Lung microvascular endothelial cell (primary cell): ENCODE results near the gene IMMT. TPM values are rescaled to one million over a fixed set of nuclear protein-coding genes. Genes with fewer than 3 reads are reported as not detected.
"Not testable (repeated sequence)": the region's sequence is repeated elsewhere in the genome, so short reads cannot be mapped to it uniquely, and the experiment has no call there.

ENCODE experiments used
- DNase-seq, 2 donors: peaks; one replicate each; pipeline versions ENCODE4 v3.0.0 to v3.0.0-alpha.2; 2010; ENCODE audit warnings: low read depth in 2 of 2
- total RNA-seq: library from RNA; depleted of rRNA; stranded (reverse); fragments of >200 nt; gene quantifications from 2 replicates; pipeline ENCODE4 v1.2.1, GENCODE V29; 2014

The IMMT gene
- total RNA-seq, 1 donor from 2014 or later = 33.7 TPM

- DNase-seq = no peak
Measured at GRCh38 chr2:86202336-86202692, 7.1 kb upstream of the IMMT start.

- peak in 1 of 2 donors; percentile 68 for DNase-seq
Measured at GRCh38 chr2:86201671-86202335, 6.5 kb upstream of the IMMT start.

- not testable (repeated sequence) for DNase-seq
Measured at GRCh38 chr2:86200564-86200963, 5.3 kb upstream of the IMMT start.

GRCh38 chr2:86199834-86200177 is 4.5 kb upstream of the IMMT start:
- no peak for DNase-seq

- DNase-seq = peak in 1 of 2 donors; percentile 28
Measured at GRCh38 chr2:86195808-86196387, 636 bp upstream of the IMMT start.

- peak in 1 of 2 donors; percentile 98 for DNase-seq
Measured at GRCh38 chr2:86194751-86195054, 559 bp downstream of the IMMT start.

GRCh38 chr2:86193901-86194567 is 1.2 kb downstream of the IMMT start:
- DNase-seq = no peak

GRCh38 chr2:86189782-86190416 is 5.4 kb downstream of the IMMT start:
- no peak for DNase-seq

DNA sequence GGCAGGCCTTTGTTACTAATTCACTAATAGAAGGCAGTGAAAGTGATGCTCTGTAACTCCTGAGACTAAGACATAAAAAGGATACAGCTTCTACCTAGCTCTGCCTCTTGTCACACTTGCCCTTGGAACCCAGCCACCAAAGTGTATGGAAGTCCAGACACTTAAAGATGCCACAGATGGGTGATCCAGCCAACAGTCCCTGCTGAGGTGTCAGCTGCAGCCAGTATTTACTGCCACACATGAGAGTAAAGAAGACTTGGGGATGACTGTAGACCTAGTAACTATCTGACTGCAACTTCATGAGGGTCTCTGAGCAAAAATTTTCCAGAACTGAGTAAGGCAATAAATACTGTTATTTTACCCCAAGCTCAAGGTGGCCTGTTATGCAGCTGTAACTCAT is 8.8 kb downstream of the IMMT start:
- peak in 1 of 2 donors; percentile 2 for DNase-seq

GRCh38 chr2:86185517-86186212 is 9.6 kb downstream of the IMMT start:
- DNase-seq = peak in 1 of 2 donors; percentile 12

DNA sequence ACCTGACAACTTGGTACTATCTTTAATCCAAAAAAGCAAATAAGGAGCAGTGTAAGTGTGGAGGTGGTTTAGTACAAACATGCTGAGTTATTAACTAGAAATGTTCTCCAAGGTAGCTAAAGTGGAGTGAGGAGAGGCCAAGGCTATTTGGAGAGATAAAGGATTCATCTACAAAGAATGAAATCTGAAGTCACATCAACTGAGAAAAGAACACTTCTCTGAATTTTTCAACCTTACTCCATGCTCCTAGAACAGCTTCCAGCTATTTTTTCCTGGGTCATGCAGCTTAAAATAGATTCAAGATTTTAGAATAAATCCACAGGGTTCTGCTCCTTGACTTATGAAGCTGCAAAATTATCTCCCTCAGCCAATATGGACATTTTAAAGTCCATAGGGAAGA is 18.7 kb downstream of the IMMT start:
- no peak for DNase-seq

DNA sequence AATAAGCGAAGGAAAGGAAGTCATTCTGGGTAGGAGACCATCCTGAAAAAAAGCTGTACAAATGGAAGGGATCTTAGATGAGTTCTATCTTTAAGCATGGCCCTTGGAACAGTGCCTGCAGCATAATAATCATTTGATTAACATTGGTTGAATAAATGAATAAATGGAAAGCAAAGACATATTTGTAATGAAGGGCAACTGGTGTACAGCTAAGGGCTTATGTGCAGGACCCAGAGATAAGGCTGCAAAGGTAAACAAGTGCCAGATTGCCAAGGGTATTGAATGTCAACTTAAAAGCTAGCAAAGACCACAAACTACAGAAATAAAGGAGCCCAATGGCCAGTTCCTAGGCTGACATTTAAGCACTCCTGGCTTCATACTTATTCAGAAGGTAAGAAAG is 19.4 kb downstream of the IMMT start:
- no peak for DNase-seq

DNA sequence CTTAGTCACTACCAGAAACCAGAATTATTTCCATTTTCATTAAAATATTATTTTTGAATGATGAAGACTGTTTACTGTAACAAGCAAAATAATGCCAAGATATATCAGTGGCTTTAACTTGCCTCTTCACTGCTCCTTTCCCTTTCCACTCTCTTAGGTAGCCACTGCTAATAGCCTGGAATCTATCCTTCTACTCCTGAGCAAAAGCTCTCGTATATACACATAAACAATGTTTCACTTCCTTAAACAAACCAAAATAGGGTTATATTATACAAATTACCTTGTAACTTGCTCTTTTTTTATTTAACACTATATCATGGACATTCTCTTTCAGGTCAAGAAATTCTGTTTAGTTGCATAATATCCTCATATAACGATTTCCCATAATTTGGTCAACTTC is 20.8 kb downstream of the IMMT start:
- no peak for DNase-seq

DNA sequence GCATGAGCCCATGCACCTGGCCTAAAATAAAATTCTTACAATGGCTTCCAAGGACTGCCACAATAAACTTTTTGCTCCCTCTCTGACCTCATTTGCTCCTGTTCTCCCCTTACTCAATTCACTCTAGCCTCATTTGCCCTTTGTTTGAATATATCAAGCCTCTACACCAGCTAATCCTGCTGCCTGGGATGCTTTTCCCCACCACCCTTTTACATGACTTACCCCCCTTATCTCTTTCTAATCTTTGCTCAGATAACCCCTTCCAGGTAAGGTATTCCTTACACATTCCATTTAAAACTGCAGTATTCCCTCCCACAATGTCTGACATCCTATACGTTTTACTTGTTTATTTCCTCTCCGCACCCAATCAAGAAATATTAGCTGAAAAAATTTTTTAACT is 22.7 kb downstream of the IMMT start:
- no peak for DNase-seq

DNA sequence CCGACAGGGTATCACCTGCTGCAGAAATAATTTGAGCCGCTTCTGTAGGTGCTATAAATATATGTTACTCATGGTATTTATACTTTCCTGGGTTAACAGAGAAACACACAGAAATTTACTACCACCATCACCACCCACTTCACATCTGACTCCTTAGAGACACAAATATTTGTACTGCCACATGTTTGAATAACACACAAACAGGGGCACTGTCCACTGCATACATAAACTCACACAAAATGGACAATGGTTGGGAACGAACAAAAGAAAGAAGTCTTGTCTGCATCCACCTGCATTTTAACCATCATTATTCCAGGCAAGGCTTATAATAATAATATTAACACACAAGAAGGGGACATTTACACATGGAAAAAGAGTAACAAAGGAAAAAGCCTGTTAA is 24.0 kb downstream of the IMMT start:
- no peak for DNase-seq

DNA sequence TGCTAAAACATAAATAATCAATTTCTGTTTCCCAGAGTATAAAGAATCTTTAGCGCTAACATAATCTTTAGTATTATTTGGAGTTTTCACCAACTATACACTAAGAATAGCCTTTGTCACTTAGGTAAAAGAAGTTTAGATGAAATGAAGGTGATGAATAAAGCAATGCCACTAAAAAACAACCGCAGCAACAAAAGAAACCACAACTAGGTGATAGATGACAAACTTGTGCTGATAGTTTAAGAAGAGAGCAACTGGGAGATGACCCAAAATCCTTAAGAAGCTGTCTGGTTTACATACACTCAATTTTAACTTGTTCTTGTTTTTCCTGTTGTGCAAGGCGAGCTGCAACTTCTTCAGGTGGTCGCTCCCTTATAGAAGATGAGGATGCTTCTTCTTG is 24.8 kb downstream of the IMMT start:
- DNase-seq = no peak

GRCh38 chr2:86160156-86160952 is 34.9 kb downstream of the IMMT start:
- no peak for DNase-seq

- DNase-seq = no peak
Measured at GRCh38 chr2:86158286-86158685, 37.0 kb downstream of the IMMT start.

DNA sequence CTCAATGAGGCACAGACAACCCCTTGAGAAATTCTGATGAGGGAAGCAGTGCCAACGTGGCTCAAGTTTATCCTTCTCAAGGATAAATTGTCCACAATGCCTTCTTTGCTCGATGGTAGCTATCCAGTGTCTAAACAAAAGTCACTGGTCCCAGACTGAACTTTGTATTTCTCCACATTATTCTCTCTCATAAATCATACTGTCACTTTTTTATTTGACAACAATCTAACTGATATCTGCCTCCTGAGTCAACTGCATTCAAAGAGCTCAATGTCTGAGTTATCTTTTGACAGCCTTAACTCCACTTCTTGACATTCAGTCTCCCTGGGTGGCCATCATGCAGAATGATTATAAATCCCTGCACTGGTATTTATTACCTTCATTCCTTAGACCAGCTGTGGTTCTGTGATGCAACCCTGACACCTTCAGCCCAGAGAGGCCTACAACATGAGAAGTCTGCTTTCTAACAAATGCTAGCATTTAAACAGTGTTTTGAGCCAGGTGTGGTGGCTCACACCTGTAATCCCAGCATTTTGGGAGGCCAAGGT is 38.2 kb downstream of the IMMT start:
- DNase-seq = no peak

- DNase-seq = no peak
Measured at GRCh38 chr2:86150502-86150901, 44.8 kb downstream of the IMMT start.

DNA sequence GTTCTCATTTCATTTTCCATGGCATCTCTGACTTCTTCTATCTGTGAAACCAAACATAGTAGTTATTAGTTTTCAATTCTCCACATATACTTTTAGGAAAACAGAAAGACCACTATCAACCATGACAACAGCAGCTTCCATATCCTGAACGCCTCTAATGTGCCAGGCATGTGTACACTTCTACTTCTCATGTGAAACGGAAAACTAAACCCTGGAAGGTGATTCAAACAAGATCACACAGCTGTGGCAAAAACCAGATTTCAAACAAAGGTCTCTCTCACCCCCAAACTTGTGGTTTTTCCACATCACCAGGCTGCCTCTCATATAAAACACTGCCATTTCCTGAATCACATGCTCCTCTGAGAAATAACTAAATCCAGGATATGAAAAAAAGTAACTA is 47.5 kb downstream of the IMMT start:
- DNase-seq = no peak
